ENCODE results near the gene CSNK1G2.

CSNK1G2 gene

DNA sequence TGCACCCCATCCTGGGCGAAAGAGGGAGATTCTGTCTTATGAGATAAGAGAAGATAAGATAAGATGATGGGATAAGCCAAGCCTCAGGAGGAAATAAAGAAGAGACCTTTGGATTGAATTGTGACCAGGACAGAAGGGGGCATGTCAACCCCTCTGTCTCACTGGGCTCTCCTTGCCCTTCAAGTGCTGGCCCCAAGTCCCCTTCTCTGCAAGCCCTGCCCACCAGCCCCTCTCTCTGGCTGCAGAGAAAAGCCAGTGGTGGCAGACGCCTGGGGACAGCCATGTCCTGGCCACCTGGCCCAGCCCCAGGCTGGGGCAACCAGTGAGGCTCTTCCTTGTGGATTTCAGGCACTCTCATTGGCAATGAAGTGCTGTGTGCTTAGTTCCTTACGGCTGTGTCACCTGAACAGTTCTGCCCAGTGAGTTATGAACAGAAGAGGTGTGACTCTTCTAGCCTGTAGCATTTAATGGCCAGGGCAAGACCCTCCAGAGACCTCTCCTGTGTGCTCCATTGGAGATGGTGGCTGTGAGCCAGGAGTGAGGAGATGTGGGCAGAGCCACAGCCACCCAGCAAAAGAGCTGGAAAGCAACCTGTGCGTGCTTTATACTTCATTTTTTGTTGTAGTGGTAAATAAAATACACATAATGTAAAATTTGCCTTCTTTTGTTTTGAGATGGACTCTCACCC, 80.6 kb downstream of the CSNK1G2 start:
- no peak for DNase-seq

DNA sequence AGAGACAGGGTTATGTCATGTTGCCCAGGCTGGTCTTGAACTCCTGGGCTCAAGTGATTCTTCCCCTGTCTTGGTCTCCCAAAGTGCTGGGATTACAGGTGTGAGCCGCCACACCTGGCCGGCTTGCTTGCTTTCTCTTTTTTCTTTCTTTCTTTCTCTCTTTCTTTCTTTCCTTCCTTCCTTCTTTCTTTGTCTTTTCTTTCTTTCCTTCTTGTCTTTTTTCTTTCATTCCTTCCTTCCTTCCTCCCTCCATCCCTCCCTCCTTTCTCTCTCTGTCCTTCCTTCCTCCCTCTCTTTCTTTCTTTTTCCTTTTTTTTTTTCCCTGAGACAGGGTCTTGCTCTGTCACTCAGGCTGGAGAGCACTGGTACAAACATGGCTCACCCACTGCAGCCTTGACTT, 81.3 kb downstream of the CSNK1G2 start:
- DNase-seq = no peak

DNA sequence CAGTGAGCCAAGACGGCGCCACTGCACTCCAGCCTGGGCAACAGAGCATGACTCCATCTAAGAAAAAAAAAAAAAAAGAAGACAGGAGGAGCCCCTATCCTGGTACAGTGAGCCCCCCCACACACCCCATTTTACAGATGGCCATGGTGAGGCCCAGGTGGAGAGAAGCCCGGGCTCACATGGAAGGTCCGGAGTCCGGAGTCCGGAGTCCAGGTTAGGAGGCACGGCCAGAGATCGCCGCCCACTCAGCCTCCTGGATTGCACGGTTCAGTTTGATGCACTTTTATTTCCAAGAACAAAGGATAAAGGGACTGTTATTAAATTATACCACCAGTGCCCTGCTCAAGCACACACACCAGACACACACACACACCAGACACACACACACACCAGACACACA, 85.8 kb downstream of the CSNK1G2 start:
- no peak for DNase-seq

DNA sequence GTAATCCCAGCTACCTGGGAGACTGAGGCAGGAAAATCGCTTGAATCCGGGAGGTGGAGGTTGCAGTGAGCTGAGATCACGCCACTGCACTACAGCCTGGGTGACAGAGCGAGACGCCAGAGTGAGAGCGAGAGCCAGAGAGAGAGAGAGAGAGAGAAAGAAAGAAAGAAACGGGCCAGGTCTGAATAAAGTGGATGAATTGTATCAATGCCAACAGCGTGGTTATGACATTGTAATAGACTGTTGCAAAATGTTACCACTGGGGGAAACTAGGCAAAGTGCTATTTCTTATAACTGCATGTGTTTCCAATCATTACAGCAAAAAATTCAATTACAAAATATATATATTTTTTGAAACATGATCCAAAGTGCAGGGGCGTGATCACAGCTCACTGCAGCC, 86.4 kb downstream of the CSNK1G2 start:
- DNase-seq = peak in 2 of 4 experiments; percentile 33 to 39

Measured in suppressor macrophage (primary cell).